ENCODE data around the gene DCST1.

DNA sequence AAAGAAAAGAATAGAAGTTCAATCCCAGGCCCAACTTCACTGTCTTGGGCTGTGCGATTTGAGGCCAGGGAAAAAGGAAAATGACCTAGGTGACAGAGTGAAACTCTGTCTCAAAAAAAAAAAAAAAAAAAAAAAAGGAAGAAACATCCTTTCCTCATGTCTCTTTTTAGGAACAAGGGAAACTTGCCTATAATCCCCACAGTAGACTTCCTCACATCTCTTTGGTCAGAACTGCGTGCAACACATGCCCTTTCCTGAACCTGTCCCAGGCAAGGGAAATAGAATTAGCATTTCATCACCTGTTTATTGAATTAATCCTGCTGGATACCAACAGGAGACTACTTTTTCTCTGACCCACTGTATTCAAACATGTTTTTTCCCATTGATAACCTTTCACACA is 2.3 kb downstream of the DCST1 start:
- TF ChIP-seq, protein P1, sequence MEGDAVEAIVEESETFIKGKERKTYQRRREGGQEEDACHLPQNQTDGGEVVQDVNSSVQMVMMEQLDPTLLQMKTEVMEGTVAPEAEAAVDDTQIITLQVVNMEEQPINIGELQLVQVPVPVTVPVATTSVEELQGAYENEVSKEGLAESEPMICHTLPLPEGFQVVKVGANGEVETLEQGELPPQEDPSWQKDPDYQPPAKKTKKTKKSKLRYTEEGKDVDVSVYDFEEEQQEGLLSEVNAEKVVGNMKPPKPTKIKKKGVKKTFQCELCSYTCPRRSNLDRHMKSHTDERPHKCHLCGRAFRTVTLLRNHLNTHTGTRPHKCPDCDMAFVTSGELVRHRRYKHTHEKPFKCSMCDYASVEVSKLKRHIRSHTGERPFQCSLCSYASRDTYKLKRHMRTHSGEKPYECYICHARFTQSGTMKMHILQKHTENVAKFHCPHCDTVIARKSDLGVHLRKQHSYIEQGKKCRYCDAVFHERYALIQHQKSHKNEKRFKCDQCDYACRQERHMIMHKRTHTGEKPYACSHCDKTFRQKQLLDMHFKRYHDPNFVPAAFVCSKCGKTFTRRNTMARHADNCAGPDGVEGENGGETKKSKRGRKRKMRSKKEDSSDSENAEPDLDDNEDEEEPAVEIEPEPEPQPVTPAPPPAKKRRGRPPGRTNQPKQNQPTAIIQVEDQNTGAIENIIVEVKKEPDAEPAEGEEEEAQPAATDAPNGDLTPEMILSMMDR (IDR thresholded peaks at IDR 0.05; ENCODE audit: low read depth, low read length): no peak
- TF ChIP-seq, protein P2, sequence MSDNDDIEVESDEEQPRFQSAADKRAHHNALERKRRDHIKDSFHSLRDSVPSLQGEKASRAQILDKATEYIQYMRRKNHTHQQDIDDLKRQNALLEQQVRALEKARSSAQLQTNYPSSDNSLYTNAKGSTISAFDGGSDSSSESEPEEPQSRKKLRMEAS (IDR thresholded peaks at IDR 0.05; ENCODE audit: low read depth, low read length): no peak
- TF ChIP-seq POLR2A (IDR thresholded peaks at IDR 0.05; ENCODE audit: extremely low read depth, insufficient read length): no peak
- TF ChIP-seq MYC (IDR thresholded peaks at IDR 0.05; ENCODE audit: low read depth, low read length): no peak
